Middle frontal gyrus (tissue), 1 donor: ENCODE results near the gene CDKN2D.

Experiments used
- DNase-seq: peaks from one replicate; pipeline ENCODE4 v3.0.0-alpha.2; 2015; ENCODE audit warnings: low spot score; ENCODE audit errors: extremely low spot score

The CDKN2D gene

DNA sequence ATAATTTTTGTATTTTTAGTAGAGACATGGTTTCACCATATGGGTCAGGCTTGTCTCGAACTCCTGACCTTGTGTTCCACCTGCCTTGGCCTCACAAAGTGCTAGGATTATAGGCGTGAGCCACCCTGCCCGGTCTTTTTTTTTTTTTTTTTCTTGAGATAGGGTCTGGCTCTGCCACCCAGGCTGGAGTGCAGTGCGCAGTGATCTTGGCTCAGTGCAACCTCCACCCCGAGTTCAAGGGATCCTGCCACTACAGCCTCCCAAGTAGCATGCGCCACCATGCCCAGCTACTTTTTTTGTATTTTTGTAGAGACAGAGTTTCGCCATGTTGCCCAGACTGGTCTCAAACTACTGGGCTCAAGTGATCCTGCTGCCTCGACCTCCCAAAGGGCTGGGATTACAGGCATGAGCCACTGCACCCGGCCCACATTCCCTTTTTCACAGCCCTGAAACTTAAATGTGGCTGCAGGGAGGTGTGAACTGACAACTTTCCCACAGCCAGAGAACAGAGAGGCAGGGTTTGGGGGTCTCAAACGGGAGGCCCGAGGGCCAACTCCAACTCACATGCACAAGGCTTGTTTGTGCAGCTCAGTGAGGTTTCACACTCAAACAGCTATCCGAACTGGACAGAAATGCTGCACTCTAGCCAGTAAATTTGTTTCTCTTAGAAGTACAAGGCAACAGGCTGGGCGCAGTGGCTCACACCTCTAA, 47.2 kb downstream of the CDKN2D start:
- no peak for DNase-seq

DNA sequence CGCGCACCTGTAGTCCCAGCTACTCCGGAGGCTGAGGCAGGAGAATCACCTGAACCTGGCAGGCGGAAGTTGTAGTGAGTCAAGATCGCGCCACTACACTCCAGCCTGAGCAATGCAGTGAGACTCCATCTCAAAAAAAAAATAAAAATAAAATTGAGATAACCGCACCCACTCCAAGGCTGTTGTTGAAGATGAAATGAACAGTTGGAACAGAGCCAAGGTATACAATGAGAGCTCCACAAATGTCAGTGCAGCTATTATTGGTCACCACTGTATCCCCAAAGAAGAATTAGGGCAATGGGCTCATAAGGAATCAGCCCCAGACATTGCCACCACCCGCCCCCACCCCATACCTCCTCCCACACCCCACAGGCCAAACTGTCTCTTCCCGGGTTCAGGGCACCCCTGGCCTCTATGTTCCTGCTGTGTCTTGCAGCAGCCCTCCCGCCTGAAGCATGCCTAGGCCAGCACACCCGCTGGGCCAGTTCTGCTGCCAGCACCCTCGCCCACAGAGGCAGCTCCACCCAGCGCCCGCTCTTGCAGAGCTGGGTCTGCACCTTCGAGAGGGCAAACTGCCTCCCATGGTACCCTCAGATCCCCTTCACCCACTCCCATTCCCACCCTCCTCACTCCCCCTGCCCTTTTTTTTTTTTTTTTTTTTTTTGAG, 48.0 kb downstream of the CDKN2D start:
- no peak for DNase-seq

DNA sequence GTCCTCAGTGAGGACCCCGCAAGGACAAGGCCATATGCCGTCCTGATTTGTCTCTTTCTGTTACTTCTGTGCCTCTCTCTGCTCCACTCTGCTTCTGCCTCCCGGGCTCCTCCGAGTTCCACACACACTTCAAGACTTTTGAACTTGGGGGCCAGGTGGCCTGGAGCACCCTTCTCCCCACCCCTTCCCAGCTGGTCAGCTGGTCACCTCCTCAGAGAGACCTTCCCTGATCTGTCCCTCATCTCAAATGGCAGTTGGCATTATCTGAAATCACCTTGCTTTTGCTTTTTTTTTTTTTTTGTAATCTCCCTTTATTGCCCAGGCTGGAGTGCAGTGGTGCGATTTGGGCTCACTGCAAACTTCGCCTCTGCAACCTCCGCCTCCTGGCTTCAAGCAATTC, 49.4 kb downstream of the CDKN2D start:
- DNase-seq: no peak

DNA sequence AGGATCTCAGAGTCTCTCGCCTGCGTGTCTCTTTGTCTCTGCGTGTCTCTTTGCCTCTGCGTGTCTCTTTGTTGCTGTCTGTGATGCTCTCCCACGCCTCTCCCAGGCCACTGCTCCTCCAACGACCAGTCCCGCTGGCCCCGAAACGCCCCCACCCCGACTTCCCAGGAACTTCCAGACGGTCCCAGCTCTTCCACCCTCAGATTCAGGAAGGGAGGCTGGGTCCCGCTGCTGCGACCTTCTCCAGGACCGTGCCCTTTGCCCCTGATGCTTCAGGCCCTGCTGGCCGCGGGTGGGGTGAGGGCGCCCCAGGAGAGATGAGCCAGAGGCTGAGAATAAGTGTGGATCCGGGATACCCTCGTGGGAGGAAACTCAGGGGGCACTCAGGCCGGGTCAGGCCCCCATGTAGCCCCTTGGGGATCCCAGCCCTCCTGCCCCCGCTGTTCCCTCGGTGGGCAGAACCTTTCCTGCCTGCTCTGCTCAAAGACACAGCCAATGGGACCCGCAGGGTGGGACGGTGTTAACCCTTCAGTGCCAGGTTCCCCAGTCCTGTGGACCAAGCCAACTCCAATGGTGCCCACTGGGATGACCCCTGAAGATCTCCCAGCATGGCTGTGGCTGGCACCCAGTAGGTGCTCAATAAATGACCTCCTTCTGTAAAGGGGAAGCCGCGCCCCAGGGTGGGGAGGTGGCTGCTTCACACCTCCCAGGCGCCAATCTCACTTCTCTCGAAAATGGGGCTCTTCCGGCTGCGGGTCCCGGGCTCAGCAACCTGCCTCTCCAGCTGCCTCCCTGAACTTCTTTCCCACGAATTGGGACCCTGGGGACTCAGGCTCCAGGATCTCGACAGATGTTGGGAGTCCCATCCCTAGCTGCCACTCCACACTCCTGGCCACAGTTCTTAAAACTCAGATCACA, 50.1 kb downstream of the CDKN2D start:
- DNase-seq: no peak

DNA sequence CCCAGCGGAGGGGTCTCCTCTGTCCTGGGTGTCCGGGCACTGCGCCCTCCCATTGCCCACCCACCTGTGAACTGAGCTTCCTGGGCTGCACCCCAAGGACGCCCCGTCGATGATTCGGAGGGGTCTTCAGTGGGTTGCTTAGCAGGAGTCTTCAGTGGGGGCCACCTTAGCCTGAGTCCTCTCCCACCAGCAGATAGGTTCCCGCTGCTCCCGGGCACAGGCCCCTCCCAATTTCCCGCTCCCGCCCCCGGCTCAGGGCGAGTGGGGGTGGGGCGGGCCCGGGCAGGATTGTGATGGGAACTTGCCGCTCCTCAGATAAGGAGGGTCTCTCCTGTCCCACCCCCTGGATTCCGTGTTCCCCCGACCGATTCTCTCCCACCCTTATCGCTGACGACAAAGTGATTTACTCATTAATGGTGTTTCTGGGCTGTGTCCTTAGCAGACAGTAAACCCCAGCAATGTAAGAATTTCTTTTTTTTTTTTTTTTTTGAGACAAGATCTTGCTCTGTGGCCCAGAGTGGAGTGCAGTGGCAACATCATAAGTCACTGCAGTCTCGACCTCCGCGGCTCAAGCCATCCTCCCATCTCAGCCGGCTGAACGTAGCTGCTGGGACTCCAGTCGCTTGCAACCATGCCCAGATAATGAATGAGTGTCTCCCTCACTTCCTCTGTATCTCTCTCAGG, 50.9 kb downstream of the CDKN2D start:
- DNase-seq: no peak

DNA sequence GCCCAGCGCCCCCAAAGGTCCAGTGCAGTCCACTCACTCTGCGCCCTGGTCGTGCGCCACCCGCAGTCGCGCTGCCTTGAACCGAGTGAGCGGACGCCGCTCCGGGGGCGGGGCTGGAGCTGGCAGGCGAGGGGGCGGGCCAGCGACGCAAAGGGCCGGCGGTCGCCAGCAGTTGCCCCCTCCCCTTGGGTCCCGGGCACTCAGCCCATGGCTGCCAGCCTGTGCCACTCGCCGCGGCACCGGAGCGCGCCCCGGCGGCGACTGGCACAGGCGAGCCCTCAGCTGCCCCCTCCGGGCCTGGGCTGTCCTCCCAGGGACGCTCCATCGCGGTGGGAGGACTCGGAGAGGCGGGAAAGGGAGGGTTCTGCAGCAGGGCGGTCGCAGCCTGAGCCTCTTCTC, 51.4 kb downstream of the CDKN2D start, which contains the start of gene S1PR5:
Gene S1PR5, minus strand, starts transcription at position 87 of the 399 bp plus-strand sequence. CDS start 2,436 bp downstream, outside the sequence.
- DNase-seq: peak; percentile 70

DNA sequence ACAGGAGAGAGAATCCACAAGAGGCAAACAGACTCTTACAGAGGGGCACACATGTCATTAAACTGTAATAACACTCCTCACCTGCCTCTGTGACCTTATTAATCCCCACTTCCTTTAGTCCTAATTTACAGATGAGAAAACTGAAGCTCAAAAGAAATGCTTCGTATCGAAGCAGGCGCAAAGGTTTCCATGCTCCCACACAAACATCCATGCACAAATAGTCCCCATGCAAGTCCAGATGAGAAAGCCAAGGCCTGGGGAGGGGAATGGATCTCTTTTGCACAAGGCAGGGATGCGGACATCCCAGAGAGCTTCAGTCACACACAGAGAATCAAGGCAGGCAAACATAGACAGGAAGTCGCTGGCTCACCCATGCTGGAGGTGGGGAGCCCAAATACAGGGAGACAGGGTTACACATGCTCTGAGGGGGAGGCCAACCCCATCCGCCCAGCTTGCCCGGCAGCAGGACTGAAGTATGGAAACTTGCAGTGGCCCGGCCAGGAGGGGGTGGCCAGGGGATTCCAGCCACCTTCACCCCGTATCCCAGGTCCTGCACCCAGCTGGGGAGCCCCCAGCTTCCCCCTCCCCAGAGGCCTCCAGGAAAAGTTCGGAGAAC, 52.0 kb downstream of the CDKN2D start:
- DNase-seq: no peak
